ENCODE measurements around the gene MAP2K5.

GRCh38 chr15:67601073-67601472, 58.6 kb downstream of the MAP2K5 start:
- TF ChIP-seq CTCF (IDR thresholded peaks at IDR 0.05) = no peak
- TF ChIP-seq POLR2A (IDR thresholded peaks at IDR 0.05) = no peak
- no peak for TF ChIP-seq EP300 (IDR thresholded peaks at IDR 0.05)

Data from tibial nerve (tissue), 4 donors.